NCI-H69 (cell line): ENCODE measurements around the gene ZNF70.

Experiments
- DNase-seq: peaks from one replicate; lab custom pipeline; 2025; lab: John Stamatoyannopoulos, UW

ZNF70 gene

DNA sequence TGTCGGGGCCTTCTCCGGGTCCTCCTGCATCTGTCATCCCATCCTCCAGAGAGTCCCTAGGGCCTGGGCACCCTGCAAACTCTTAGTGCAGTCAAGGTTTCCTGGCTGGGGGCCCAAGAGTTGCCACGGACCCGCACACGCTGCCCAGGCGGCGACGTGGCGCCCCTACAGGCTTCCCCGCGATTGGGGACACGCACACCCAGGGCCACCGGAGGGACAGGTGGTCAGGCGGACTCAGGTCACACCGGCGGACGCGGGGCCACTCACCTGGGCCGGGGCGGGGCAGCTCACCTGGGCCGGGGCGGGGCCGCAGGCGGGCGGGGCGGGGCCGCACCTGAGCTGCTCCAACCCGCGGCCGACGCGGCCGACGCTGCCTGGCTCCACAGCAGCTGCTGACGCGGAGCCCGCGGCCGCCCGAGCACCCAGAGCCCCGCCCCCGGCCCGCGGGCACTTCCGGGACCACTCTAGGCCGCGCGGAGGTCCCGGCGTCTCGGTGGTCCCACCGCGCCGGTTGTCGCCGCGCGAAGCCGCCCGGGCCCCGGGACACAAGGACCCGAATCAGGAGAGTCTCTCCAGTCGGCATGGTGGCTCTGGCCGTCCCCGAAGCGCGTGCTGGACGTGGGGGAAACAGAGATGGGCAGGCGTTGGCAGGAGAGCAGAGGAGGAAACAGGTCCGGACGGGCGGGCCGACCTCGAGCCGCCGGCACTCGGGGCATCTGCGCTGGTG lies at the start of gene ZNF70:
Gene ZNF70 (minus strand): TSS at position 399 of the 727 bp plus-strand sequence. CDS start 5,972 bp downstream, outside the sequence.
- DNase-seq = peak; percentile 97

DNA sequence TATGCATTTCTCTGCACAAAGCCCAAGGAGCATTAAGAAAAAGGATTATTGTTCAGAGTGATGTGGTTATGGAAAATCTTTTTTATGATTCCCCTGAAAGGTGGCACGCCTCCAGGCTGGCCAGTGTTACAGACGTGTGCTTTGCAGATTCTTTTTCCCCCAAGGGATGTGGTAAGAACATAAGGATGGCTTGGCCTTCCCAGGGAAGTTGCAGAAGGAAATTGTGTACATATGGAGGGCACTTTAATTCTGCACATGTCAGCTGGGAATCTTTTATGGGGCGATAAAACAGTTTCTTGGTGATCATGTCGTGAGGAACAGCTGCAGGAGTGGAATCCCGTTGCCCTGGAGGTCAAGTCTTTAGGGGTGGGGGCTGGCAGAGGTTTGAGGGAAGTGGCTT lies 45.5 kb upstream of the ZNF70 start:
- DNase-seq = peak; percentile 35

DNA sequence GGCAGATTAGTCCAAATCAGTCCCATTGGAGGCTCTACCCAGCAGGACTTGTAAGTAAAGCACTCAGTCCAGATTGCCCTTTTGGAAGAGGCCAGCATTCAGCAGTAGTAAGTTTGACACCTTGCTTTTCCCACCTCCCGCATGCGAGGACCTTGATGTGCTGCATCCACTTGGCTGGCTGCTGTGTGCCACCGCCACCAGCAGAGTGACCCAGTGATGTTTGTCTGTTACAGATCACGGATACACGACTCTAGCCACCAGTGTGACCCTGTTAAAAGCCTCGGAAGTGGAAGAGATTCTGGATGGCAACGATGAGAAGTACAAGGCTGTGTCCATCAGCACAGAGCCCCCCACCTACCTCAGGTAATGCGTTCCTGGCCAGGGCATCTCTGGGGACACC lies 42.4 kb upstream of the ZNF70 start:
- DNase-seq = no peak

DNA sequence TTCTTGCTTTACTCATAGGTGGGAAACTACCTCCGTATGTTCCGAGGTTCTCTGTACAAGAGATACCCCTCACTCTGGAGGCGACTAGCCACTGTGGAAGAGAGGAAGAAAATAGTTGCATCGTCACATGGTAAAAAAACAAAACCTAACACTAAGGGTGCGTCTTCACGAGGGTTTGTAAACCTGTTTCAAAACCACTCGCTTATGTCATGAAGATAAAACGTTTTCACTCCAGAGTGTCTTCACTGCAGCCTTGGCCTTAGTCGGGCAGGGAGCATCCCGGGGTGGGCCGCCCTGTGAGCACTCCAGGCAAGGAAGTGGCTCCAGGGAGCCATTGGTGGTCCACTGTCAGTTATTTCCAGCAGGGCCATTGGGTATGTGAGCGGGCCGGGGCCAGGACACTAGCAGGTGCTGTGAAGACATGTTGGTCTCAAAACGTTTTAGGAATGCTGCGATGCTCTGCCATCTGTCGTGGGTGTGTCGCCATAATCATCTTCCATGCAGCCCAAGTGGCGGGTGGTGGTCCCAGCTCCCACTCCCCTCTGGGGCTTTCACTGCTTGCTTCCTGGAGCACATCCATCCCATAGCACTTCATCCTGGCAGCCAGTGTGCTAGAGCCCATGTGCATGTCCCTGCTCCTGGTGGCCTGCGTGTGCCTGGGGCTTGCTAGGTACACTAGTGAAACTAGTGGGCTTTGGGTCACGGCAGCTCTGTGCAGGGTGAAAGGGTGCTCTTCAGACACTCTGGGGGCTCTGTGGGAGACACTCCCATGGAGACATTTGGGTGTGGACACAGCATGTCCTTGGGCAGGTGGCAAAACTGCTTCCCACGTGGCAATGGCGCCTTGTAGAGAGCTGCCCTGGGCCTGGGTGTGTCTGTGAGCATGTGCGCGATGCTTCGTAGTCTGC lies 41.1 kb upstream of the ZNF70 start:
- DNase-seq = no peak

DNA sequence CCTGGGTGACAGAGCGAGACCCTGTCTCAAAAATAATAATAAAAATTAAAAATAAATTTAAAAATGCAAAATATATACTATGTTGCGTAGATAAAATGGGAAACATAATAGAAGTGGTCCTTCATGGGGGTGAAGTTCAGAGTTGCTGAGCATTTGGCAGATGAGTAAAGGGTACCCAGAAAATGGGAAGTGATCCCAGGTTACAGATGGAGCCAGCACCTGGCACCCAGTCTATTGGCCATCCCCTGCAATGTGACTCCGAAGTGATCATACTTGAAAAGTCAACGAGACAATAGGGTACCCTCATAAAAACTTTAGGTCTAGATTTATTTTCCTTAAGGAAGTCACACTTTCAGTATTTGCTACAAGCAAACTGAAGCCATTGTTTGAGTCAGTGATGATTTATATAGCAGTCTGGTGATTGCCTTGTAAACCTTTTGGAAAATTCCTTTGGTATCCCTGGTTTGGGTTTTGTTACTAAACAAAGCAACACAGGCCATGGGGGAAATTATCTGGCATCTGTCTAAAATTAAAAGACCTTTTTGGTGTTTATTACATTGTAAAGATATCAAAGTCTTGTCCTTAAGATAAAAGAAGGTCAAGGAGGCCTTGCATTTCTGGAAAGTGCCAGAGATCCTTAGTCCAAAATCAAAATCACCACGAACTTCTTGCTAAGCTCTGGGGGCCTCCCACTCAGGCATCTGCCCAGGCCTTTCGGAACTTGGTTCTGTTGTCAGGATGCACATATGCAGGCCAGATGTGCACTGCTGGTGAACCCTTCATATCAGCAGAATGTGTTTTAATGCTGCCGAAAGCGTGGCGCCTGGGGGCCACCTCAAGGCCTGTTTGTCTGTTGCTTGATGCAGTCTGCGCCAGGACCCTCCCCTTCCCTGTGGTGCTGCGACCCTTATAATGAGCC lies 40.2 kb upstream of the ZNF70 start:
- DNase-seq = no peak

DNA sequence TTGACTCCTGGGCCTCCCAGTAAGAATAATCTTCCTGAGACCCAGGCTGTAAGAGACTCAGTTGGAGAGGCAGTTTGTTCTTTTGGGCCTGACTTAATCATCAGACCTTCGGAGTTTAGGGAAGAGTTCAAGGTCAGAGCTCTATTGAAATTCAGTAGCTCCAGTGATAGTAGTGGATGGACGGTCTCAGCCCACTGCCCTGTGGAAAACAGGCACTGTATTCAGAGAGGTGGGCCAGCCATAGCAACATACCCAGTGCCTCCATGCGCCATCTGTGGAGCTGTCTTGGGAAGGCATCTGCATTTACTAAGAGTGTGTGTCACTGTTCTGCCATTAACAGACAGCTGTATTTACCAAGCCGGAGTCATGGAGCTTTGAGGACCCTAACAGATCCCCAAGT lies 38.7 kb upstream of the ZNF70 start:
- peak; percentile 27 for DNase-seq

DNA sequence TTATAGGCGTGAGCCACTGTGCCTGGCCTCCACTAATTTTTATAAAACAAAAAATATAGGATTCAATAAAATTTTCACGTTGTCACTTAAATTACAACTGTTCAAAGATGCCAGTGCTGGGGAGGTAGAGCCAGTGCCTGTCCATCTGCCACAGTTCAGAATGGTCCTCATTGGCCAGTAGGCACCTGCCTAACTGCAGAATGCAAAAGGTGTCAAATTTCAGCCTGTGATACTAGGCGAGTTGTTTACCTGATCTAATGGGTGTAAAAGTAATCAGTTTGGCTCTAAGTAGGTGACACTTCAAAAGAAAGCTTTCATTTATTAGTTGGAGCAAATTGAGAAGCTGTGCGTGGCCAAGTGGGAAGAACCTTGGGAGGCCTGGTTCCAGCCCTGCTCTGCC lies 38.2 kb upstream of the ZNF70 start:
- peak; percentile 58 for DNase-seq

DNA sequence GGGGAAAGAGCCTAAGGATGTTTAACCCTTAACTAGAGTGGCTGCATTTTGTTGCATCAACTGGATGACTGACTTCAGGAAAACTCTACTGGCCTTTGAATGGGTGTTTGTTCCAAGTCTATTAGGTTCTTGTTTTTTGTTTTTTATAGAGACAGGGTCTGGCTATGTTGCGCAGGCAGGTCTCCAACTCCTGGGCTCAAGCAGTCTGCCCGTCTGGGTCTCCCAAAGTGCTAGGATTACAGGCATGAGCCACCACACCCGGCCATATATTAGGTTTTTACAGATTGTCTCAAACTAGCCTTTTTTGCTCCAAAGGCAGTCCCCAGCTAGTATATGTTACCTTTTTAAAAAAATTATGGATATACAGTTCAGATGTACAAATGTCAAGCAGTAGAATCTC lies 37.0 kb upstream of the ZNF70 start:
- no peak for DNase-seq

DNA sequence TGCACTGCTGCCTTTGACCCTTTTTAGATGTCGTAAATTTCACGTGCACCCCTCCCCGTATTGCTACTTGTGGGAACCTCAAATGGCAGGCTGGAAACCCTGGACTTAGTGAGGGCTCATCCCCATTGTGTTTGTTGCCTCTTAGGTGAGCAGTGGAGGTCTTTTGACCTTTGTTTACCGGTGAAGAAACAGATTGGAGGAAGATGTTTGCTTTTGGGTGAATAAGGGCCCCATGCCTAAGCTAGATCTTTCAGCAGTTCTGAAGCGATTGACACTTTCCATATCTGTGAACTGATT lies 36.6 kb upstream of the ZNF70 start:
- DNase-seq = no peak

DNA sequence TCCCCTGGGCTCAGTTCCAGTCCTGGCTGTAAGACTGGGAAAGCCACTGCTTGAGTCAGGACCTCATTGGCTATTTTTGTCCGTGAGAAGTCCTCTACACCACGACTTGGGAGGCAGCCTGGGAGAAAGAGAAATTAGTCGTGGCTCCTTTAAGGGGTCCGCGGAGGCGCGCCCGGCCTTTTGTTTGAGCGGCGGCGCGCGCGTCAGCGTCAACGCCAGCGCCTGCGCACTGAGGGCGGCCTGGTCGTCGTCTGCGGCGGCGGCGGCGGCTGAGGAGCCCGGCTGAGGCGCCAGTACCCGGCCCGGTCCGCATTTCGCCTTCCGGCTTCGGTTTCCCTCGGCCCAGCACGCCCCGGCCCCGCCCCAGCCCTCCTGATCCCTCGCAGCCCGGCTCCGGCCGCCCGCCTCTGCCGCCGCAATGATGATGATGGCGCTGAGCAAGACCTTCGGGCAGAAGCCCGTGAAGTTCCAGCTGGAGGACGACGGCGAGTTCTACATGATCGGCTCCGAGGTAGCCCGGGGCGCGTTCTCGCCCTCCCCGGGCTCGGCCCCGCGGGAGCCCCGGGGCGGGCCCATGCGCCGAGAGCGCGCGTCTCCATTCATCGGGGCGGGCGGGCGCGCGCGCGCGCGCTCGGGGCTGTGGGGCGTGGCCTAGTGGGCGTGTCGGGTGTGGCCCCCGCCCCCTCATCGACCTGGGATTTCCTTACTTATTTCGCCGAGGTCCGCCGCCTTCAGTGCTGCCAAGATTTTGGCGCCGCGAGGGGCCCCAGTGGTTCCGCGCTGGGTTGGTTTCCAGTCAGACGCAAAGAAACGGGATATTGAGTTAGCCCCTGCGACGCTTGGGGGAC lies 36.1 kb upstream of the ZNF70 start, which contains the start of gene SMARCB1:
Gene SMARCB1 (plus strand): TSS at position 215 of the 848 bp plus-strand sequence. CDS start 204 bp downstream, at position 419.
- peak; percentile 95 for DNase-seq

DNA sequence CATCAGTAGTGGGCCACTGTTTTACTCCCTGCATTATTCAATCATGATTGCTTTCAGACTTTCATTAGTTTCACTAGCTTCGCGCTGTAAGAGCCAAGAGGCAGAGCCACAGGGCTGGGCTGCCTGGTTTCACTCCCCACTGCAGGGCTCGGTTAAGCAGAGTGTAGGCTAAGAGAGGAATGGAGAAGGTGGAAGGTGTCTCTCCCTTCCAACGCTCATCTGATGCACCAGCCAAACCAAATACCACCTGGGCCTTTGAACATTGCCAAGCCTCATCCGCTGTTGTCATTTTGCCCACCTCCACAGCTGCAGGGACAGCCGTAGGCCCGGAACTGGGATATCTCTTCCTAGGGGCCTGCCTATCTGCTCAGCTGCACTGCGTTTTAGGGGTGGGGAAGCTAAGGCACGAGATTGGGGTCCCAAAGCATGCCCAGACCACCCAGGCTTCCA lies 35.4 kb upstream of the ZNF70 start:
- DNase-seq = no peak

DNA sequence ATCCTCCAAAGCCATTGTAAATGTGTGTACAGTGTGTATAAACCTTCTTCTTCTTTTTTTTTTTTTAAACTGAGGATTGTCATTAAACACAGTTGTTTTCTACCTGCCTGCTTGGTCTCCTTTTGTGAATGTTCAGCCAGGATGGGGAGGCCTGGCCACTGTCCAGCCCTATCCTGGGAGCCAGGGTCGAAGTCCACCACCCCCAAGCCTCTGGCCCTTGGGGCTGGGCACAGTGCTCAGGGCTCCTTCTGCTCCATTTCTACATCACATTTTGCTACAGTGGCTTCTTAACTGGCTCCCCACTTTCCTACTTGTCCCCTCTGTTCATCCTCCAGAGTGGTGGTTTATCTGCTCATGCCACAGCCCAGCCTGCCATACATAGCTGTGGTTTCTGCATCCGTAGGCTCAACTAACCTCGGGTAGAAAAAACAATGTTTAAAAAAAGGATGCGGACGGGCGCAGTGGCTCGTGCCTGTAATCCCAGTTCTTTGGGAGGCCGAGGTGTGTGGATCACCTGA lies 33.4 kb upstream of the ZNF70 start:
- no peak for DNase-seq

DNA sequence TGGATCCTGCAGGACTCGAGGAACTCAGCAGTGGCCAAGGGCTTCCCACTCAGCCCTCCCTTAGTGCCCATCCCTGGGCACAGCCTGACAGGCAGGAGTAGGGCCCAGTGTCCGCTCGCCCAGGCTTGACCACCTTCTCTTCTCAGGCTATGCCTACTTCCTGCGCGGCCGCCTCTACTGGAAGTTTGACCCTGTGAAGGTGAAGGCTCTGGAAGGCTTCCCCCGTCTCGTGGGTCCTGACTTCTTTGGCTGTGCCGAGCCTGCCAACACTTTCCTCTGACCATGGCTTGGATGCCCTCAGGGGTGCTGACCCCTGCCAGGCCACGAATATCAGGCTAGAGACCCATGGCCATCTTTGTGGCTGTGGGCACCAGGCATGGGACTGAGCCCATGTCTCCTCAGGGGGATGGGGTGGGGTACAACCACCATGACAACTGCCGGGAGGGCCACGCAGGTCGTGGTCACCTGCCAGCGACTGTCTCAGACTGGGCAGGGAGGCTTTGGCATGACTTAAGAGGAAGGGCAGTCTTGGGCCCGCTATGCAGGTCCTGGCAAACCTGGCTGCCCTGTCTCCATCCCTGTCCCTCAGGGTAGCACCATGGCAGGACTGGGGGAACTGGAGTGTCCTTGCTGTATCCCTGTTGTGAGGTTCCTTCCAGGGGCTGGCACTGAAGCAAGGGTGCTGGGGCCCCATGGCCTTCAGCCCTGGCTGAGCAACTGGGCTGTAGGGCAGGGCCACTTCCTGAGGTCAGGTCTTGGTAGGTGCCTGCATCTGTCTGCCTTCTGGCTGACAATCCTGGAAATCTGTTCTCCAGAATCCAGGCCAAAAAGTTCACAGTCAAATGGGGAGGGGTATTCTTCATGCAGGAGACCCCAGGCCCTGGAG lies 32.6 kb upstream of the ZNF70 start:
- DNase-seq = no peak

DNA sequence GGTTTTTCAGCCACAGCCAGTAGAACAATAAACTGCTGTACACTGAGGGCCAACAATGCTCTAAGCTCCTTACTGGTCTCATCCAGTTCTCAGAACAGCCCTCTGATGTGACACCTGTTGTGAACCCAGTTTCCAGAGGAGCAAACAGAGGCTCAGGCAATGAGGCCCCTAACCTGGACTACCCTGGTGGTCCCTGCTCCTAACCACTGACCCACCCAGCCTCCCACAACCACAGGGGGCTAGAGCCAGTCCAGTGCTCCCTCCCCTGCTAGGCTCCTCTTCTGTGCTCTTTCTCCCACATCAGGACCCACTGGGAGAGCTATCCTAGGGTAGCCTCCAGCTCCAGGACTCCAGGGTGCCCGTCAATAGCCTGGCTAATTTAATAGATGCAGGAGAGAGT lies 31.8 kb upstream of the ZNF70 start:
- no peak for DNase-seq

DNA sequence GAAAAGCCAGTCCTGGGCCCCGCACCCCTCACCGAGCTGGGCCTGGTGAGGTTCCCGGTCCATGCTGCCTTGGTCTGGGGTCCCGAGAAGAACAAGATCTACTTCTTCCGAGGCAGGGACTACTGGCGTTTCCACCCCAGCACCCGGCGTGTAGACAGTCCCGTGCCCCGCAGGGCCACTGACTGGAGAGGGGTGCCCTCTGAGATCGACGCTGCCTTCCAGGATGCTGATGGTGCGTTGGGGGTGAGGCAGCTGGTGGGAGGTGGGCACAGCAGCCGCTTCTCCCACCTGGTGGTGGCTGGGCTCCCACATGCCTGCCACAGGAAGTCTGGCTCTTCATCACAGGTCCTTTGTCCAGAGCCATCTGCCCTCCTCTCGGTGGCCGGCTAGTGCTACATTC lies 31.3 kb upstream of the ZNF70 start:
- no peak for DNase-seq

DNA sequence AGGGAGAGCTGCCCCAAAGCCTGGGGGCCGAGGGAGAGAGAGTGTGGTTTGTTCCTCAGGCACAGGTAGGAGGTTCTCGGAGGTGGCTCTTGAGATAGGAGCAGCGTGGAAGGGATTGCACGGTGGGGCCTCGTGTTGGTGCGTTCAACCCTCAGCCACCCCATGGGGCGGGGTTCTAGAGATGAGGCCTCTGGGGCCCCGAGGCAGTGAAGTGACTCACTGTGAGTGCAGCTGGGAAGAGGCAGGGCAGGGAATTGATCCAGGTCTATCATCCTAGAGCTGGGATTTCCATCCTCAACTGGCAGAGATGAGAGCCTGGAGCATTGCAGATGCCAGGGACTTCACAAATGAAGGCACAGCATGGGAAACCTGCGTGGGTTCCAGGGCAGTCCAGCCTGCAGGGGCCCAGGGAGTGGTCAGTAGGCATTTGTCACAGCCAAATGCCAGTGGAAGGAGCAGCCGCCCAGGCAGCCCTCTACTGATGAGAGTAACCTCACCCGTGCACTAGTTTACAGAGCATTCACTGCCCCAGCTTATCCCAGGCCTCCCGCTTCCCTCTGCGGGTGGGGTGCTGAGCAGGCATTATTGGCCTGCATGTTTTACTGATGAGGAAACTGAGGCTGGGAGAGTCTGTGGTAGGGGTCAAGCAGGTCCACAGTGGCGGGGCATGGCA lies 30.7 kb upstream of the ZNF70 start:
- no peak for DNase-seq

DNA sequence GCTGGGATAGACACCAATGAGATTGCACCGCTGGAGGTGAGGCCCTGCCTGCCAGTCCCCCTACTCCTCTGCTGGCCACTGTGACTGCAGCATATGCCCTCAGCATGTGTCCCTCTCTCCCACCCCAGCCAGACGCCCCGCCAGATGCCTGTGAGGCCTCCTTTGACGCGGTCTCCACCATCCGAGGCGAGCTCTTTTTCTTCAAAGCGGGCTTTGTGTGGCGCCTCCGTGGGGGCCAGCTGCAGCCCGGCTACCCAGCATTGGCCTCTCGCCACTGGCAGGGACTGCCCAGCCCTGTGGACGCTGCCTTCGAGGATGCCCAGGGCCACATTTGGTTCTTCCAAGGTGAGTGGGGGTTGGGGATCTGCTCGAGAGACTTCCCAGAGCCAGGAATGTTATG lies 30.2 kb upstream of the ZNF70 start:
- no peak for DNase-seq

DNA sequence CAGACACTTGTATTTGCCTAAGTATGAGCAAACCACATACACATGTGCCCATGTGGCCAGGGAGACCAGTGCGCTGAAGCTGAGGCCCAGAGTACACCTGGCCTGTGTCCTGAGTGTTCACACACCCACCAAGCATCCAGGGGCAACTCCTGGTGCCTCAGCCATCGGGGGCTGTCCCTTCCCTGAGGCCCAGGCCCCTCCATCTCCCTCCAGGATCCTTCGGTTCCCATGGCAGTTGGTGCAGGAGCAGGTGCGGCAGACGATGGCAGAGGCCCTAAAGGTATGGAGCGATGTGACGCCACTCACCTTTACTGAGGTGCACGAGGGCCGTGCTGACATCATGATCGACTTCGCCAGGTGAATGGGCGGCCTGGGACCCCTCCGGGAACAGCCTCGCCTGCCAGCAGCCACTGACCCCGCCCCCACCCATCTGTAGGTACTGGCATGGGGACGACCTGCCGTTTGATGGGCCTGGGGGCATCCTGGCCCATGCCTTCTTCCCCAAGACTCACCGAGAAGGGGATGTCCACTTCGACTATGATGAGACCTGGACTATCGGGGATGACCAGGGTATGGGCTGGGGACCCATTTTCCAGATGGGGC lies 29.3 kb upstream of the ZNF70 start:
- no peak for DNase-seq

DNA sequence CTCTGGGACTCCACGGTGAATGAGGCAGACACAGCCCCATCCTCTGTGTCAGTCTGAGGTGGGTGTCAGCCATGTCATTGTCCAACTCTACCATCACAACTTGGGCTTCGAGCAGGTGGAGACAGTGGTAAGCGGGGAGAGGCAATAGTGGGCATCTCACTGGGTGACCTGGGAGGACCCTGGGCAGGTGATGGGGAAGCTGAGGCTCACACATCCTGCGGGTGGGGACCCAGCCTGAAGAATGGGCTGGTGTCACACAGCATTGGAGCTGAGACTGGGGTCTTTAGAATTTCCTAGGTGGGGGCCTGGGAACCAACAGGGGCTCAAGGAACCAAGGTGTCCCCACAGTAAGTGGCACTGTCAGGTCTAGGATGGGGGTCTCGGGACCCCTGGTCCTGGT lies 28.8 kb upstream of the ZNF70 start:
- DNase-seq = no peak
